ENCODE results near the gene ZNF598. TPM values are rescaled to one million over a fixed set of nuclear protein-coding genes. Genes with fewer than 3 reads are reported as not detected.

The ZNF598 gene
- total RNA-seq = 12.0 and 15.1 TPM in 2 replicates

GRCh38 chr16:2009791-2010510 lies at the start of gene ZNF598:
ZNF598 (minus strand) TSS chr16:2009821.

DNA sequence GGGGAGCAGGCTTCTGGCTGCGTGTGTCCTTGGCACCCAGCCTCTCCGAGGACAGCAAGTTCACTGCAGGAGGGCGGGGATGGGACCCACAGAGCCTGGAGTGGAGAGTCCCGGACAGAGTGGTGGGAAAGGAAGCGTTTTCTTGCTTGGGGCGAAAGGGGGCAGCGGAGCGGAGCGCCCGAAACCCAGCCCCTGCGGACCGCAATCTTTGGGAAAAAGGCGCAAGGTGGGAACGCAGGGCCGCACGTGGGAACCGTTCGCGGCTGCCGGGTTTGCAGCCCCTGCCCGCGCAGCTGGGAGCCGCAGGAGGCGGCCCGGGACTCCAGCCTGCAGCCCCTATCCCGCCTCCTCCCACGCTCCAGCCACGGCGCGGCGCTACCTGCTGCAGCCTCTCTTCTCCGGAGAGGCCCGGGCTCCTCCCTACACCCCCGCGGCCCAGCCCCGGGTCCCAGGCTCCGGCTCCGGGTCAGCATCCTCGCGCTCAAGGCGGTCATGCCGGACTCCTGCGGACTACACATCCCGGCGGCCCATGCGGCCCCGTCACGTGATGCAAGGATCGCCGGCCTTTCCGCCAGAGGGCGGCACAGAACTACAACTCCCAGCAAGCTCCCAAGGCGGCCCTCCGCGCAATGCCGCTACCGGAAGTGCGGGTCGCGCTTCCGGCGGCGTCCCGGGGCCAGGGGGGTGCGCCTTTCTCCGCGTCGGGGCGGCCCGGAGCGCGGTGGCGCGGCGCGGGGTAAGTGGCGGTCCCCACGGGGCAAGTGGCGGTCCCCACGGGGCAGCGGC lies 37.9 kb upstream of the ZNF598 start, which contains the start of the genes NTHL1 and TSC2:
Gene NTHL1 (minus strand): TSS at position 505 of the 786 bp plus-strand sequence. CDS start 11 bp downstream, at position 494.
Gene TSC2 (plus strand): TSS at position 656 of the 786 bp plus-strand sequence. CDS start 631 bp downstream, outside the sequence.

GRCh38 chr16:2026461-2027023 lies 16.9 kb upstream of the ZNF598 start, which contains the start of gene NHERF2:
NHERF2 (plus strand) TSS chr16:2026902; CDS start chr16:2027006, 104 bp downstream.

GRCh38 chr16:2019518-2019920 lies 9.9 kb upstream of the ZNF598 start, which contains the start of gene NPW:
NPW (plus strand) TSS chr16:2019785.

DNA sequence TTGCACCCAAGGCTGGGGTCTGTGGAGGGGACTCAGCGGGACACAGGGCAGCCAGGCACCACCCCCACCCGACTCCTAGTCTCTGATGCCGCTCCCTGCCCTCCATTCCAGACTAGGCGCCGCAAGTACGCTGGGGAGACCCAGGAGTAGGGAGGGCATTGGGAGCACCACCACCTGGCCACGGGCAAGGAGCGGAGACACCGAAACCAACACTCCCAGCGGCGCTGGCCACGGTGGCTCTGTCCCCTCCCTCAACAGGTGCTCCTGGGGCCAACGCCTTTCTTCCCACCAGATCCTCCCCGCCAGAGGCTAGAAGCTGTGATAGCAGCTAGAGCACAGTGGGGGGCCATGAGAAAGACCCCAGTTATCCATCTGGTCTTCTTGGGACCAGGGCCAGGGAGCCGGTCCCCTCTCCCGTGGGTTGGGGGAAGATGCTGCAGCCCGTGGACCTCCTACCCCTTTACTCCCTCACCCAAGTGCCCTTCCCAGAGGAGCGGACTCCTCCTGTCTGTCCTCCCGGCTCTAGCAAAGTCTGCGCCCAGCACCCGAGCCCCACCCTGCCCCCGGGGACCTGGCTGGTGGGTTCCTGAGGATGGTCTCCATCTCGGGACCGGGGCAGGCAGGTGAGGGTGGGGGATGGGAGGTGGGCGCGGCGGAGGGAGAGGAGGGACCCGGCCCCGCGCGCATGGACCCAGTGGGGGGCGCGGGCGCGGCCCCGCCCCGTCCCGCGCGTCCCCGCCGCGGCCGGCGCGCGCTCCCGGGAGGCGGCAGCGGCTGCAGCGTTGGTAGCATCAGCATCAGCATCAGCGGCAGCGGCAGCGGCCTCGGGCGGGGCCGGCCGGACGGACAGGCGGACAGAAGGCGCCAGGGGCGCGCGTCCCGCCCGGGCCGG lies 20.2 kb downstream of the ZNF598 start, which contains the start of gene SYNGR3:
Gene SYNGR3 (plus strand): TSS at position 762 of the 892 bp plus-strand sequence. CDS start 133 bp downstream, outside the sequence.

DNA sequence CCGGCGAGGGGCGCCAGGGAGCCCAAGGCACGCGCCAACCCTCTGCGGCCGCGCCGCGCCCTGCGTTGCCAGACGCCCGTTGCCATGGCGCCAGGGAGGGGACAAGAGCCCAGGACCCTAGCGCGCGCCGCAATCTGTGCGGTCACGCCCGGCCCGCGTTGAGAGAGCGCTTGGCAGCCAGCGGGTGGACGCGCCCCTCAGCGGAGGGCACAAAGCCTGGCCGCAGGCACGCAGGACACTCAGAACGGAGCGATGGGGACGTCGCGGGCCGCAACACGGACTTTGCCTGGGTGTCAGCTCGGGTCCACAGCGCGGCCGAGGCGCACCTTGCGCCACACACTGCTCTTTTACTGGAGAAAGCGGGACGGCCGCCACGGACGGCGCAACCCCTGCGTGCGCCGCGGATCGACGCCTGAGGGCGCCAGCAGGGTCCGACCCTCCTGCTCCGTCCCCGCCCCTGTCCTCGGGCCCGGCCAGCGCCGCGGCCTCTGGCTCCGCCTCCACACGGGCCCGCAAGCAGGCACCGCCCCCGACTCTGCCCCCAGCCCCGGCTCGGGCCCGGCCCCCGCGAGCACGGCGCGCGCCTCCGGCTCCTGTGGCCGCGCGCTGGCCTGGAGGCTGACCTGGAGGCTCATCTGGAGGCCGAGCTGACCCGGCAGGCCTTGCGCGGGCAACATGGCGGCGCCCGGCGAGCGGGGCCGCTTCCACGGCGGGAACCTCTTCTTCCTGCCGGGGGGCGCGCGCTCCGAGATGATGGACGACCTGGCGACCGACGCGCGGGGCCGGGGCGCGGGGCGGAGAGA lies 25.9 kb downstream of the ZNF598 start, which contains the start of gene GFER:
Gene GFER (plus strand): TSS at position 650 of the 803 bp plus-strand sequence. CDS start 26 bp downstream, at position 676.

GRCh38 chr16:1981398-1981836 lies 28.2 kb downstream of the ZNF598 start, which contains the start of gene NOXO1:
NOXO1 (minus strand) TSS chr16:1981469; CDS start chr16:1981179, 290 bp downstream.

GRCh38 chr16:1971796-1972489 lies 37.7 kb downstream of the ZNF598 start, which contains the start of gene TBL3:
TBL3 (plus strand) TSS chr16:1972053; CDS start chr16:1972165, 112 bp downstream.

DNA sequence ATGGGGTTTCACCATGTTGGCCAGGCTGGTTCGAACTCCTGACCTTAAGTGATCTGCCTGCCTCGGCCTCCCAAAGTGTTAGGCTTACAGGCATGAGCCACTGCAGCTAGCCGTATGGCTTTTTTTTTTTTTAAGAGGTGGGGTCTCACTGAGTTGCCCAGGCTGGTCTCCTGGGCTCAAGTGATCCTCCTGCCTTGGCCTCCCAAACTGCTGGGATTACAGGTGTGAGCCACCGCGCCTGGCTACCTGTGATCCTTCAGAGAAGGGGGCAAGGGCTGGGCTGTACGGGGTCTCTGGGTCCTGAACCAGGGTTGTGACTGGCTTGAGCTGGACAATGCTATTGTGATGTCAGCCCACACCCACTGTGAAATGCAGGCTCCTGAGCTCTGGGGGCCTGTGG lies 43.2 kb downstream of the ZNF598 start, which contains the start of gene RNF151:
Gene RNF151 (plus strand): TSS at position 397 of the 400 bp plus-strand sequence. CDS start 26 bp downstream, outside the sequence.

DNA sequence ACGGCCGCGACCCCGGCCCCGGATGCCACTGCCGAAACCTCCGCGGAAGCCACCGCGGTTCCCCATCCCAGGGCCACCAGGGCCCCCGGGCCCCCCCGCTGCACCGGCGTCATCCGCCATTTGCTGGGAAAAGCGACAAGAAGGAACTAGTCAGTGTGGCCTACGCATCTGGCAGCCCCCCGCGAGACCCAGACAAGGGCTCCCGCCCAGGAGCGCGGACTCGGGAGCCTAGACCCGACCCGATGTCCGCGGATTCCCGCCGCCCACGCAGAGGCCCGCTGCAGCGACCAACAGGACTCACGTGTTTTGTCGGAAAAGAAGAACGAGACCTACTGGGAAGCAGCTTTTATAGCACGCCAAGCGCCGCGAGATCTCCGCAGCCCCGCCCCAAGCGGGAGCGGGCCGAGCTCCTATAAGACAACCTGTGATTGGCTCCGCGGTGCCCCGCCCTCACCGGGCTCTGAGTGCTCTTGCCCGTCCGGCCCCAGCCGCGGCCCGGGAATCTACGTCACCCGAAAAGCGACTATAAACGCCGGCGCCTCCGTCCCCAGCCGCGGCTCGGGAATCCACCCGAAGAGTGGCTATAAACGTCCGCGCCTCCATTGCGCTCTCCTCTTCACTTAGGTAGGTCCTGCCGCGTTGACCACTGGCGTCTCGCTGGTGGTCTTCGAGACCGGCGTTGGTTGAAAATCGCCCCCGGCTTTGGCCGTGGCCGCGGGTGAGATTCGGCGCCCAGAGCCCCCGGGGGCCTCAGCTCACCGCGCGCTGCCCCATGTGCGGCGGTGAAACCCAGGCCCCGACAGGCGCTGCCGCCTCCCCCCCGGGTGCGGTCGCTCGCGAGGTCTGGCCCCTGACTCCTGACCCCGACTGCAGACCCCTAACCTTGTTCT lies 44.9 kb downstream of the ZNF598 start, which contains the start of gene RPS2:
Gene RPS2 (minus strand): TSS at position 321 of the 890 bp plus-strand sequence. CDS start 201 bp downstream, at position 120.

GRCh38 chr16:1959269-1960039 lies 50.2 kb downstream of the ZNF598 start, which contains the start of gene NDUFB10:
NDUFB10 (plus strand) TSS chr16:1959538; CDS start chr16:1959625, 87 bp downstream.

Other genes with a start within 250 kb of the ZNF598 start
- gene NME3, start 238.3 kb downstream of the ZNF598 start, total RNA-seq = 36.1 and 43.0 TPM in 2 replicates
- gene EME2, start 237.0 kb downstream of the ZNF598 start, total RNA-seq = 6.3 and 6.4 TPM in 2 replicates
- gene MRPS34, start 236.7 kb downstream of the ZNF598 start, total RNA-seq = 88.6 and 90.2 TPM in 2 replicates
- 33.6 and 52.0 TPM in 2 replicates for gene SPSB3, start 227.2 kb downstream of the ZNF598 start, total RNA-seq
- 46.0 and 47.0 TPM in 2 replicates for gene NUBP2, start 226.9 kb downstream of the ZNF598 start, total RNA-seq
- gene IGFALS, start 216.1 kb downstream of the ZNF598 start, total RNA-seq = under 0.01 TPM in 1 of 2 replicates, not detected in the other
- 24.7 and 25.4 TPM in 2 replicates for gene HAGH, start 183.0 kb downstream of the ZNF598 start, total RNA-seq
- gene FAHD1, start 182.6 kb downstream of the ZNF598 start, total RNA-seq = 76.8 and 109 TPM in 2 replicates
- not detected in 2 replicates for gene MEIOB, start 137.7 kb downstream of the ZNF598 start, total RNA-seq
- not detected in 2 replicates for gene HS3ST6, start 91.4 kb downstream of the ZNF598 start, total RNA-seq
- gene MSRB1, start 66.6 kb downstream of the ZNF598 start, total RNA-seq = 7.8 and 9.0 TPM in 2 replicates
- not detected in 2 replicates for gene RPL3L, start 55.1 kb downstream of the ZNF598 start, total RNA-seq
- 197 and 259 TPM in 2 replicates for gene NDUFB10, start 50.3 kb downstream of the ZNF598 start, total RNA-seq
- 3,167 and 4,556 TPM in 2 replicates for gene RPS2, start 45.0 kb downstream of the ZNF598 start, total RNA-seq
- gene RNF151, start 43.0 kb downstream of the ZNF598 start, total RNA-seq = not detected in 2 replicates
- gene TBL3, start 37.8 kb downstream of the ZNF598 start, total RNA-seq = 26.5 and 30.1 TPM in 2 replicates
- 0.16 TPM in 1 of 2 replicates, not detected in the other for gene NOXO1, start 28.4 kb downstream of the ZNF598 start, total RNA-seq
- 8.4 and 10.6 TPM in 2 replicates for gene GFER, start 25.6 kb downstream of the ZNF598 start, total RNA-seq
- 2.7 and 2.9 TPM in 2 replicates for gene SYNGR3, start 19.9 kb downstream of the ZNF598 start, total RNA-seq
- gene NPW, start 10.0 kb upstream of the ZNF598 start, total RNA-seq = 0.47 and 0.60 TPM in 2 replicates
- gene NHERF2, start 17.1 kb upstream of the ZNF598 start, total RNA-seq = 34.4 and 41.2 TPM in 2 replicates
- 43.2 and 62.1 TPM in 2 replicates for gene NTHL1, start 38.0 kb upstream of the ZNF598 start, total RNA-seq
- 46.2 and 78.6 TPM in 2 replicates for gene TSC2, start 38.2 kb upstream of the ZNF598 start, total RNA-seq
- 63.0 and 123 TPM in 2 replicates for gene PKD1, start 126.1 kb upstream of the ZNF598 start, total RNA-seq
- 3.2 and 5.5 TPM in 2 replicates for gene RAB26, start 138.8 kb upstream of the ZNF598 start, total RNA-seq
- gene TRAF7, start 146.0 kb upstream of the ZNF598 start, total RNA-seq = 44.8 and 53.2 TPM in 2 replicates
- 0.09 and 0.16 TPM in 2 replicates for gene CASKIN1, start 186.8 kb upstream of the ZNF598 start, total RNA-seq
- gene MLST8, start 195.6 kb upstream of the ZNF598 start, total RNA-seq = 14.2 and 18.7 TPM in 2 replicates
- 0.60 and 1.1 TPM in 2 replicates for gene BRICD5, start 201.0 kb upstream of the ZNF598 start, total RNA-seq
- 2.2 and 5.4 TPM in 2 replicates for gene PGP, start 205.0 kb upstream of the ZNF598 start, total RNA-seq
- 23.5 and 31.9 TPM in 2 replicates for gene E4F1, start 213.8 kb upstream of the ZNF598 start, total RNA-seq
- 0.95 and 1.1 TPM in 2 replicates for gene DNASE1L2, start 226.6 kb upstream of the ZNF598 start, total RNA-seq
- 21.2 and 28.8 TPM in 2 replicates for gene ECI1, start 241.8 kb upstream of the ZNF598 start, total RNA-seq

Measured in bronchial smooth muscle cell (primary cell).